NB4 (cell line): ENCODE measurements around the gene YEATS2.

Experiments
- DNase-seq: peaks from one replicate; pipeline ENCODE4 v3.0.0; 2010; ENCODE audit warnings: low read depth
- H3K4me3 ChIP-seq: one replicate; pipeline ENCODE4 v1.5.1; 2011; ENCODE audit warnings: mild to moderate bottlenecking, low read depth, low read length, moderate library complexity
- MYC ChIP-seq: IDR thresholded peaks from 2 replicates; pipeline ENCODE4 v1.6.1; 2011; ENCODE audit warnings: low read depth, low read length
- POLR2A ChIP-seq: IDR thresholded peaks from 2 replicates; pipeline ENCODE4 v1.6.1; 2011; ENCODE audit warnings: mild to moderate bottlenecking; ENCODE audit not compliant: insufficient read length; ENCODE audit errors: extremely low read depth
- TF ChIP-seq, protein P1 (sequence below): IDR thresholded peaks from 2 replicates; pipeline ENCODE4 v1.6.1; 2011; ENCODE audit warnings: low read depth, low read length
- TF ChIP-seq, protein P2 (sequence below): IDR thresholded peaks from one replicate; pipeline ENCODE4 v1.5.1; 2012; ENCODE audit warnings: low read depth, low read length

The YEATS2 gene

DNA sequence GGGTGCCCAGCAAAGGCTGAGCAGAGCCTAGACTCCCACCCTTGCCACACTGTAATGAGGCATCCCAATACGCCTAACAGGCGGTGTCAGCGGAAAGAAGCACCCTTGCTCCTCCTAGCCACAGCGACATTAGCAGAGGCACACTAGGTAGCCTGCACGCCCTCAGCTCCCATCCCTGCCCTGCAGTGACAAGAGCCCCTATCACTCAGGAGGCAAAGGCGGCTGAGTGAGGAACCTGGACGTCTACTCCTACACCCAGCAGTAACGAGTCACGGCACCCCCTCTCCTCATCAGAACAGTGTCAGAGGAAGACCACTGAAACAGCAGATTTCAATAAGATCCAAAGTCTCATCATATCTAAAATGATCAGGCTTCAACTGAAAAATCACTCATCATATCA lies 139.8 kb downstream of the YEATS2 start:
- no peak for DNase-seq
- no peak overlapping the region for H3K4me3 ChIP-seq
- TF ChIP-seq, protein P1, sequence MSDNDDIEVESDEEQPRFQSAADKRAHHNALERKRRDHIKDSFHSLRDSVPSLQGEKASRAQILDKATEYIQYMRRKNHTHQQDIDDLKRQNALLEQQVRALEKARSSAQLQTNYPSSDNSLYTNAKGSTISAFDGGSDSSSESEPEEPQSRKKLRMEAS, result no peak
- TF ChIP-seq, protein P2, sequence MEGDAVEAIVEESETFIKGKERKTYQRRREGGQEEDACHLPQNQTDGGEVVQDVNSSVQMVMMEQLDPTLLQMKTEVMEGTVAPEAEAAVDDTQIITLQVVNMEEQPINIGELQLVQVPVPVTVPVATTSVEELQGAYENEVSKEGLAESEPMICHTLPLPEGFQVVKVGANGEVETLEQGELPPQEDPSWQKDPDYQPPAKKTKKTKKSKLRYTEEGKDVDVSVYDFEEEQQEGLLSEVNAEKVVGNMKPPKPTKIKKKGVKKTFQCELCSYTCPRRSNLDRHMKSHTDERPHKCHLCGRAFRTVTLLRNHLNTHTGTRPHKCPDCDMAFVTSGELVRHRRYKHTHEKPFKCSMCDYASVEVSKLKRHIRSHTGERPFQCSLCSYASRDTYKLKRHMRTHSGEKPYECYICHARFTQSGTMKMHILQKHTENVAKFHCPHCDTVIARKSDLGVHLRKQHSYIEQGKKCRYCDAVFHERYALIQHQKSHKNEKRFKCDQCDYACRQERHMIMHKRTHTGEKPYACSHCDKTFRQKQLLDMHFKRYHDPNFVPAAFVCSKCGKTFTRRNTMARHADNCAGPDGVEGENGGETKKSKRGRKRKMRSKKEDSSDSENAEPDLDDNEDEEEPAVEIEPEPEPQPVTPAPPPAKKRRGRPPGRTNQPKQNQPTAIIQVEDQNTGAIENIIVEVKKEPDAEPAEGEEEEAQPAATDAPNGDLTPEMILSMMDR, result no peak
- TF ChIP-seq MYC, result no peak
- TF ChIP-seq POLR2A, result no peak

DNA sequence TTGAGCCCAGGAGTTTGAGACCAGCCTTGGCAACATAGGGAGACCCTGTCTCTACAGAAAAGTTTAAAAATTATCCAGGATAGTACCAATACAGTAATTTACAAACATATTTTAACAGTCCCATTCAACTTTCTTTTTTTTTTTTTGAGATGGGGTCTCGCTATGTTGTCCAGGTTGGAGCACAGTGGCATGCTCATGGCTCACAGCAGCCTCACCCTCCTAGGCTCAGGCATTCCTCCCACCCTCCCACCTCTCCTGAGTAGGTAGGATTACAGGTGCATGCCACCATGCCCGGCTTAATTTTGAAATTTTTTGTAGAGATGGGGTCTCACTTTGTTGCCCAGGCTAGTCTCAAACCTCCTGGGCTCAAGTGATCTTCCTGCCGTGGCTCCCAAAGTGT lies 140.3 kb downstream of the YEATS2 start:
- DNase-seq, result no peak
- no peak for TF ChIP-seq POLR2A
- no peak overlapping the region for H3K4me3 ChIP-seq

DNA sequence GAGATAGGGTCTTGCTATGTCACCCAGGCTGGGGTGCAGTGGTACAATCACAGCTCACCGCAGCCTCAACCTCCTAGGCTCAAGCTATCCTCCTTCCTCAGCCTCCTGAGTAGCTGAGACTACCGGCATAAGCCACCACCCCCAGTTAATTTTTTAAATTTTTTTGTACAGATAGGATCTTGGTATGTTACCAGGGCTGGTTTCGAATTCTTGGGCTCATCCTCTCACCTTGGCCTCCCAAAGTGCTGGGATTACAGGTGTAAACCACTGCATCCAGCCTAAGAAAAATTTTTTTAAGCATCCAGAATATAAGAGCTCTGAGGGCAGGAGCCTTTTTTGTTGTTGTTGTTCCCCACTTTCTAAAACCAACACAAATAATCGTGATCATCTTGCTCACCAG lies 142.2 kb downstream of the YEATS2 start:
- TF ChIP-seq, protein P1, result no peak
- TF ChIP-seq MYC, result no peak
- TF ChIP-seq, protein P2, result no peak
- TF ChIP-seq POLR2A, result no peak
- no peak for DNase-seq
- H3K4me3 ChIP-seq, result no peak overlapping the region

DNA sequence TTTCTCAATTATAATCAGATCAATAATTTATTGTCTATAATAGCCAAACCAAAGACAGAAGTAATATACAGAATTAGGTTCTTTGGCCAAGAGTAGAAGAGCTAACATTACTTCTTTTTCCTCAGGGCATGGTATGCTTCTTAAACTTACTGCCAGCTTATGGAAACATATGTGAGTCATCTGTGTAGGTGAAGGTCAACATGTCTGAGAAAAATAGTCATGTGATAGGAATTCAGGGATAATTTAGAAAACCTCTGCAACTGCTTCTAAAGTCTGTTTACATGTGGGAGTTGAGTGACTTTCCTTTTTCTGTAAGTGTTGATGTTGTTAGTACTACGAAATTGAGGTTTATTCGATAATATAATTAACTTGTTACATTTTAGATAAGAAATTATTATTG lies 147.0 kb downstream of the YEATS2 start:
- TF ChIP-seq, protein P1, result no peak
- TF ChIP-seq, protein P2, result no peak
- no peak for TF ChIP-seq POLR2A
- TF ChIP-seq MYC, result no peak
- no peak for DNase-seq
- H3K4me3 ChIP-seq, result no peak overlapping the region

DNA sequence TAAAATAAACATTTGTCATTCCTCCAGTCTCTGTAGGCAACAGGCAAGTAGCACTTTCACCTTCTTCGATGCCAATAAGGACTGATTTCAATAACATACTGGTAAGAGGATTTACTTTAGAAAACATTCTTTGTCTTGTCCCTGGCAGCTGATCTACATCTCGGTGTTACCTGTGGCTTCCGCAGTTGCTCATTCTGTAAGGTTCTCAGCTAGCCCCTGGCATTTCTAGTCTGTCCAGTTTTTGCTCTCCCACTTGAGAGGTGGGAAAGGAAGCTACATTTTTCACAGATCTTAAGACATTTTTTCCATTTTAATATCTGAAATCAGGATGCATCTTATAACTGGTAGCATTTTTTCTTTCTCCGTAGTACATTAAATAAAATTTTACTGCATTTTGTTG lies 147.5 kb downstream of the YEATS2 start:
- TF ChIP-seq, protein P1, result no peak
- no peak for TF ChIP-seq POLR2A
- no peak for TF ChIP-seq MYC
- TF ChIP-seq, protein P2, result no peak
- no peak overlapping the region for H3K4me3 ChIP-seq
- DNase-seq, result no peak

DNA sequence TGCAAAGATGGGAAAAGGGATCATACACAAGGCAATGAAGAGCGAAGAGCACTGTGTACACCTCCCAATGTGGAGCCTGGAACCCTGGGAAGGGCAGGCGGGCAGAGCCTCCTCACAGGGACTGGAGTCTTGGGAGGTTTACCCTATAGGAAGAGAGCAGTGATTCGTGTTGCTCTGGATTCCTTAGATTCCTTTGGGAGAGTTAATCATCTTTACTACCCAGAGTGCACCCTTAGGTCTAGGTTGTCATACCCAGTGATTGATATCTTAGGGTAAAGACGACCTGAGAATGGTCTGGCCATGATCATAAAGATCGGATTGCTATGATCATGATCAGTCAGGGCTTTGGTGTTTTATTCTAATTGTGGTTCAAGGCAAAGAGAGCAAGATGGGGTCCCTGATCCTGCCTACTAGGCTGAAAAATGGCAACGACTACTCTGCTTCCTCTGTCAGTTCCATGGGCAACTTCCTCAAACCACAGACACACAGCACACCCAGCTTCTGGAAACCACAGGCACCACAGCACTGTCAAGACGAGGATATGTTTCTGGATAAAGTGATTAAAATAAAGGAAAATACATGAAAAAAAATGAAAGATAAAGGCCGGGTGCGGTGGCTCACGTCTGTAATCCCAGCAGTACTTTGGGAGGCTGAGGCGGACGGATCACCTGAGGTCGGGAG lies 148.2 kb downstream of the YEATS2 start:
- DNase-seq, result peak; percentile 25
- TF ChIP-seq, protein P2, result no peak
- TF ChIP-seq, protein P1, result no peak
- TF ChIP-seq MYC, result no peak
- TF ChIP-seq POLR2A, result no peak
- H3K4me3 ChIP-seq, result no peak overlapping the region
